Keratinocyte (primary cell): ENCODE data around the gene OOEP. TPM values are rescaled to one million over a fixed set of nuclear protein-coding genes. Genes with fewer than 3 reads are reported as not detected.

ENCODE experiments used
- DNase-seq: peaks from one replicate; pipeline ENCODE4 v3.0.0-alpha.2; 2011; ENCODE audit warnings: low read depth, missing footprints, low spot score
- FAIRE-seq: peaks from 2 replicates; lab custom pipeline; 2011; peaks lifted over from hg19 to GRCh38; lab: Jason Lieb, UNC
- H2AFZ ChIP-seq: 2 replicates; pipeline ENCODE4 v1.6.0; 2012; ENCODE audit warnings: low read length, control low read depth, inconsistent platforms; ENCODE audit not compliant: control insufficient read depth
- H3K27ac ChIP-seq: 2 replicates; pipeline ENCODE4 v1.5.1; 2011; ENCODE audit warnings: low read length; ENCODE audit not compliant: control insufficient read depth, insufficient read depth
- H3K27me3 ChIP-seq: 3 replicates; pipeline ENCODE4 v1.6.0; 2011; ENCODE audit warnings: low read length; ENCODE audit not compliant: control insufficient read depth, insufficient read depth; ENCODE audit errors: extremely low read depth
- H3K36me3 ChIP-seq, 2 experiments: 2 replicates in 1 of 2; 3 replicates in 1 of 2; pipeline ENCODE4 v1.5.1; 2011; ENCODE audit warnings: low read length in 2 of 2, mild to moderate bottlenecking in 1 of 2; ENCODE audit not compliant: control insufficient read depth in 2 of 2, insufficient read depth in 2 of 2; ENCODE audit errors: extremely low read depth in 1 of 2
- H3K4me1 ChIP-seq: 3 replicates; pipeline ENCODE4 v1.5.1; 2011; ENCODE audit warnings: low read length; ENCODE audit not compliant: control insufficient read depth, insufficient read depth; ENCODE audit errors: extremely low read depth
- H3K4me2 ChIP-seq: 3 replicates; pipeline ENCODE4 v1.6.0; 2011; ENCODE audit warnings: low read depth, low read length; ENCODE audit not compliant: control insufficient read depth, insufficient read depth; ENCODE audit errors: extremely low read depth
- H3K4me3 ChIP-seq, 3 experiments: fragments of 200-600 bp in 1 of 3; sonication (generic) in 1 of 3; 2 replicates in 2 of 3; 3 replicates in 1 of 3; pipeline ENCODE4 v1.5.1; 2011 to 2016; ENCODE audit warnings: low read length in 3 of 3, mild to moderate bottlenecking in 3 of 3, control low read depth in 2 of 3, inconsistent platforms in 1 of 3, low read depth in 1 of 3, mixed read lengths in 1 of 3, mixed run types in 1 of 3, moderate library complexity in 1 of 3; ENCODE audit not compliant: control insufficient read depth in 2 of 3, insufficient read depth in 2 of 3; ENCODE audit errors: extremely low read depth in 1 of 3
- H3K79me2 ChIP-seq: 2 replicates; pipeline ENCODE4 v1.6.0; 2012; ENCODE audit warnings: low read length; ENCODE audit not compliant: control insufficient read depth, insufficient read depth
- H3K9ac ChIP-seq: 3 replicates; pipeline ENCODE4 v1.6.0; 2011; ENCODE audit warnings: low read length; ENCODE audit not compliant: control insufficient read depth, insufficient read depth; ENCODE audit errors: extremely low read depth
- H3K9me1 ChIP-seq: 3 replicates; pipeline ENCODE4 v1.6.0; 2011; ENCODE audit warnings: low read length; ENCODE audit not compliant: control insufficient read depth, insufficient read depth; ENCODE audit errors: extremely low read depth
- H3K9me3 ChIP-seq: 2 replicates; pipeline ENCODE4 v1.5.1; 2012; ENCODE audit warnings: low read depth, low read length; ENCODE audit not compliant: control insufficient read depth
- H4K20me1 ChIP-seq: 3 replicates; pipeline ENCODE4 v1.6.0; 2011; ENCODE audit warnings: low read length; ENCODE audit not compliant: control insufficient read depth, insufficient read depth; ENCODE audit errors: extremely low read depth
- EZH2 ChIP-seq: IDR thresholded peaks from one replicate; pipeline ENCODE4 v1.6.1; 2012; ENCODE audit warnings: inconsistent platforms, mild to moderate bottlenecking, low read length, moderate library complexity
- dilution Hi-C: fragments of 300-500 bp; cut with MboI; formaldehyde crosslinking; loops from one replicate; pipeline ENCODE4 v1.7.0; 2020; ENCODE audit warnings: low sequenced_read_pairs; ENCODE audit not compliant: extremely low pct_ligation_motif_present
- polyA plus RNA-seq, 5 experiments: library from polyadenylated mRNA; depleted of rRNA in 3 of 5; stranded (reverse) in 3 of 5; stranded (forward) in 1 of 5; unstranded in 1 of 5; fragments of >200 nt; gene quantifications; 1 replicate in 1 of 5; 2 replicates in 3 of 5; 3 replicates in 1 of 5; pipeline versions ENCODE4 v1.2.1 to v1.2.3, GENCODE V29; 2011 to 2012; ENCODE audit warnings: missing spikeins in 2 of 5, low read depth in 1 of 5, low replicate concordance in 1 of 5
- TF ChIP-seq, protein P1 (sequence below), 3 experiments: IDR thresholded peaks in 1 of 3; conservative IDR thresholded peaks in 1 of 3; optimal IDR thresholded peaks in 1 of 3; 2 replicates in 2 of 3; 3 replicates in 1 of 3; pipeline versions ENCODE3 to v1.5.1; 2011; ENCODE audit warnings: low read length in 3 of 3, mild to moderate bottlenecking in 3 of 3, moderate library complexity in 2 of 3, control low read depth in 1 of 3, inconsistent platforms in 1 of 3; ENCODE audit not compliant: insufficient read depth in 2 of 3; ENCODE audit errors: extremely low read depth in 1 of 3

OOEP gene
- polyA plus RNA-seq, 1 donor (not counting 4 experiments of a cell fraction or from before 2014, with no cell fraction given) = 0.08 TPM

DNA sequence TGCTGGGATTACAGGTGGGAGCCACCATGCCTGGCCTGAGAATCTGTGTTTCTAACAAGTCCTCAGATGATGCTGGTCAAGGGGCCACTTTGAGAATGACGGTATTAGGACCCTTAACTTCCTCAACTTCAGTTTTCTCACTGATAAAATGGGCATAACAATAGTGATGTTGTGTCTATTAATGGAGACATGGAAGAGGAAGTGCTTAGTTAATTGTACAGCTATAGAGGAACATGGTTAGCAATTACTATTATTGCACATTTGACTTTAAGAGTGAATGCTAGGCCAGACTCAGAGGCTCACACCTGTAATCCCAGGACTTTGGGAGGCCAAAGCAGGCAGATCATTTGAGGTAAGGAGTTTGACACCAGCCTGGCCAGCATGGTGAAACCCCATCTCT, 28.4 kb downstream of the OOEP start:
- Histone ChIP-seq H3K4me1 (no peaks in the 10 kb centered on the region), H4K20me1 (no peaks in the 10 kb centered on the region), H3K4me2 (no peak overlapping the region), H3K27me3 (no peaks in the 10 kb centered on the region), H3K9me1 (no peaks in the 10 kb centered on the region), H3K9me3 (no peaks in the 10 kb centered on the region), H3K9ac (no peak overlapping the region), H3K79me2 (no peaks in the 10 kb centered on the region), H3K4me3 (no peak overlapping the region), H2AFZ (no peak overlapping the region), H3K27ac (no peak overlapping the region), H3K36me3 (no peaks in the 10 kb centered on the region)
- TF ChIP-seq, protein P1, sequence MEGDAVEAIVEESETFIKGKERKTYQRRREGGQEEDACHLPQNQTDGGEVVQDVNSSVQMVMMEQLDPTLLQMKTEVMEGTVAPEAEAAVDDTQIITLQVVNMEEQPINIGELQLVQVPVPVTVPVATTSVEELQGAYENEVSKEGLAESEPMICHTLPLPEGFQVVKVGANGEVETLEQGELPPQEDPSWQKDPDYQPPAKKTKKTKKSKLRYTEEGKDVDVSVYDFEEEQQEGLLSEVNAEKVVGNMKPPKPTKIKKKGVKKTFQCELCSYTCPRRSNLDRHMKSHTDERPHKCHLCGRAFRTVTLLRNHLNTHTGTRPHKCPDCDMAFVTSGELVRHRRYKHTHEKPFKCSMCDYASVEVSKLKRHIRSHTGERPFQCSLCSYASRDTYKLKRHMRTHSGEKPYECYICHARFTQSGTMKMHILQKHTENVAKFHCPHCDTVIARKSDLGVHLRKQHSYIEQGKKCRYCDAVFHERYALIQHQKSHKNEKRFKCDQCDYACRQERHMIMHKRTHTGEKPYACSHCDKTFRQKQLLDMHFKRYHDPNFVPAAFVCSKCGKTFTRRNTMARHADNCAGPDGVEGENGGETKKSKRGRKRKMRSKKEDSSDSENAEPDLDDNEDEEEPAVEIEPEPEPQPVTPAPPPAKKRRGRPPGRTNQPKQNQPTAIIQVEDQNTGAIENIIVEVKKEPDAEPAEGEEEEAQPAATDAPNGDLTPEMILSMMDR (optimal IDR thresholded peaks at IDR 0.05 in 1 of 3, IDR thresholded peaks at IDR 0.05 in 1 of 3, conservative IDR thresholded peaks at IDR 0.05 in 1 of 3; ENCODE audit: extremely low read depth in 1 of 3, insufficient read depth in 2 of 3, low read length in 3 of 3) = no peak
- no peak for TF ChIP-seq EZH2
- no peak for FAIRE-seq
- dilution Hi-C loops = no loop called here
- no peak for DNase-seq

DNA sequence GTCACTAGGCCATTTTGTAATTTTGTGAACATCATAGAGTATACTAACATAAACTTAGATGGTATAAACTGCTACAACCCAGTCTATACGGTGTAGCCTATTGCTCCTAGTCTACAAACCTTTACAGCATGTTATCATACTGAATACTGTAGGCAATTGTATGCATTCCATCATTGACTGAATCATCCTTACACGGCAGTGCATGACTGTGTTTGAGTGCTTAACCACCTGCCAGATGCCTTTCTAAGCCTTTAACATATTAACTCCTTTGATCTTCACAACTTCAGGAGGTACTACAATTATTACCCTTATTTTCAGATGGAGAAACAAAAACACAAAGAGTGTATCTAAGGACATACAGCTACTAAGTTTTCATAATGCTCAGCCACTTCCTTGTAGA, 29.6 kb downstream of the OOEP start:
- TF ChIP-seq, protein P1 (optimal IDR thresholded peaks at IDR 0.05 in 1 of 3, IDR thresholded peaks at IDR 0.05 in 1 of 3, conservative IDR thresholded peaks at IDR 0.05 in 1 of 3; ENCODE audit: extremely low read depth in 1 of 3, insufficient read depth in 2 of 3, low read length in 3 of 3) = no peak
- no peak for TF ChIP-seq EZH2
- DNase-seq (no peak), FAIRE-seq (peak; percentile 60)
- H2AFZ ChIP-seq = no peak overlapping the region
- no peaks in the 10 kb centered on the region for H3K4me1 ChIP-seq
- no peaks in the 10 kb centered on the region for H3K9me3 ChIP-seq
- no peaks in the 10 kb centered on the region for H3K79me2 ChIP-seq
- H3K4me3 ChIP-seq = no peak overlapping the region
- dilution Hi-C loops = no loop called here
- H3K9ac ChIP-seq = no peak overlapping the region
- no peaks in the 10 kb centered on the region for H3K36me3 ChIP-seq
- no peaks in the 10 kb centered on the region for H4K20me1 ChIP-seq
- no peak overlapping the region for H3K4me2 ChIP-seq
- H3K9me1 ChIP-seq = no peaks in the 10 kb centered on the region
- H3K27me3 ChIP-seq = no peaks in the 10 kb centered on the region
- no peak overlapping the region for H3K27ac ChIP-seq
